Prostate gland (tissue), 2 donors: ENCODE results near the gene FAM184B.

Source experiments
- CTCF ChIP-seq, 4 experiments: fragments of 200-600 bp in 2 of 4; fragments of 450-650 bp in 2 of 4; sonication (generic) in 2 of 4; IDR thresholded peaks; 1 replicate in 3 of 4; 2 replicates in 1 of 4; pipeline ENCODE4 v1.5.1; 2016 to 2019; ENCODE audit warnings: antibody characterized with exemption in 4 of 4, mild to moderate bottlenecking in 2 of 4, moderate library complexity in 2 of 4
- POLR2A ChIP-seq: fragments of 450-650 bp; IDR thresholded peaks from one replicate; pipeline ENCODE4 v1.6.1; 2016; ENCODE audit warnings: antibody characterized with exemption, mild to moderate bottlenecking
- POLR2AphosphoS5 ChIP-seq: sonication (generic); formaldehyde crosslinking; IDR thresholded peaks from one replicate; pipeline ENCODE4 v1.6.1; 2017; ENCODE audit warnings: antibody characterized with exemption

GRCh38 chr4:17695341-17695740 lies 86.1 kb downstream of the FAM184B start:
- TF ChIP-seq CTCF (IDR thresholded peaks at IDR 0.05) (no peak), POLR2AphosphoS5 (no peak), POLR2A (no peak)
